SK-N-SH (cell line): ENCODE data around the gene ANO2. TPM values are rescaled to one million over a fixed set of nuclear protein-coding genes. Genes with fewer than 3 reads are reported as not detected.

Source experiments
- CTCF ChIA-PET: fragments of 300-600, 350-600 bp; formaldehyde crosslinking; extraction: SDS; loops from one replicate; lab custom pipeline; 2021; lab: Yijun Ruan, JAX
- POLR2A ChIA-PET: fragments of 350-600 bp; sonication (Branson Sonifier 250); formaldehyde crosslinking; extraction: SDS; loops from one replicate; lab custom pipeline; 2020; ENCODE audit warnings: antibody characterized with exemption, inconsistent platforms; lab: Yijun Ruan, JAX
- DNase-seq: peaks from one replicate; pipeline ENCODE4 v3.0.0; 2012
- H2AFZ ChIP-seq: fragments of 200-600 bp; sonication (generic); 2 replicates; pipeline ENCODE4 v1.8.1; 2016; ENCODE audit warnings: antibody characterized with exemption, mild to moderate bottlenecking, low read depth
- H3F3A ChIP-seq: fragments of 200-600 bp; sonication (generic); replicated peaks from 2 replicates; pipeline ENCODE3; 2016; ENCODE audit warnings: antibody characterized with exemption, mild to moderate bottlenecking; ENCODE audit not compliant: insufficient read depth
- H3K27ac ChIP-seq, 2 experiments: fragments of 200-500 bp in 1 of 2; fragments of 200-600 bp in 1 of 2; sonication (Bioruptor generic) in 1 of 2; sonication (generic), shearing (Covaris generic) in 1 of 2; 2 replicates each; pipeline versions ENCODE4 v1.5.1 to v1.6.1; 2014 to 2016; ENCODE audit warnings: low read depth in 2 of 2, inconsistent platforms in 1 of 2, low read length in 1 of 2, mild to moderate bottlenecking in 1 of 2, mixed read lengths in 1 of 2
- H3K27me3 ChIP-seq: fragments of 200-600 bp; sonication (generic), shearing (Covaris generic); 2 replicates; pipeline ENCODE4 v1.6.1; 2016; ENCODE audit warnings: mixed run types; ENCODE audit not compliant: insufficient read depth
- H3K36me3 ChIP-seq, 2 experiments: fragments of 200-500 bp in 1 of 2; fragments of 200-600 bp in 1 of 2; sonication (Bioruptor generic) in 1 of 2; sonication (generic) in 1 of 2; replicated peaks in 1 of 2; 2 replicates each; pipeline versions ENCODE3 to v1.5.1; 2014 to 2016; ENCODE audit warnings: low read length in 1 of 2, mild to moderate bottlenecking in 1 of 2; ENCODE audit not compliant: insufficient read depth in 2 of 2, control insufficient read depth in 1 of 2
- H3K4me1 ChIP-seq, 2 experiments: fragments of 200-500 bp in 1 of 2; fragments of 200-600 bp in 1 of 2; sonication (Bioruptor generic) in 1 of 2; sonication (generic), shearing (Covaris generic) in 1 of 2; 2 replicates each; pipeline versions ENCODE4 v1.5.1 to v1.6.1; 2014 to 2016; ENCODE audit warnings: low read depth in 1 of 2, low read length in 1 of 2, mixed run types in 1 of 2; ENCODE audit not compliant: insufficient read depth in 2 of 2, control insufficient read depth in 1 of 2
- H3K4me2 ChIP-seq: fragments of 200-600 bp; sonication (generic), shearing (Covaris generic); 2 replicates; pipeline ENCODE4 v1.6.1; 2017; ENCODE audit warnings: mixed run types
- H3K4me3 ChIP-seq, 2 experiments: fragments of 200-500 bp in 1 of 2; fragments of 200-600 bp in 1 of 2; sonication (Bioruptor generic) in 1 of 2; sonication (generic), shearing (Covaris generic) in 1 of 2; 2 replicates each; pipeline versions ENCODE4 v1.5.1 to v1.8.1; 2014 to 2016; ENCODE audit warnings: low read depth in 2 of 2, inconsistent platforms in 1 of 2, low read length in 1 of 2, mild to moderate bottlenecking in 1 of 2, mixed read lengths in 1 of 2, moderate library complexity in 1 of 2
- H3K79me2 ChIP-seq: fragments of 200-600 bp; sonication (generic); 2 replicates; pipeline ENCODE4 v1.8.1; 2017; ENCODE audit warnings: mild to moderate bottlenecking; ENCODE audit not compliant: insufficient read depth
- H3K9ac ChIP-seq: fragments of 200-600 bp; sonication (generic); 2 replicates; pipeline ENCODE4 v1.6.1; 2017; ENCODE audit warnings: mixed run types
- H3K9me2 ChIP-seq: fragments of 200-600 bp; sonication (generic); 2 replicates; pipeline ENCODE4 v1.6.1; 2017; ENCODE audit warnings: mixed run types
- H3K9me3 ChIP-seq: fragments of 200-600 bp; sonication (generic); 2 replicates; pipeline ENCODE4 v1.6.1; 2017; ENCODE audit warnings: mixed run types, mild to moderate bottlenecking, moderate library complexity
- H4K20me1 ChIP-seq: fragments of 200-600 bp; sonication (generic); 2 replicates; pipeline ENCODE4 v1.6.1; 2017; ENCODE audit warnings: mild to moderate bottlenecking, mixed run types; ENCODE audit not compliant: insufficient read depth
- CHD2 ChIP-seq: fragments of 150-350 bp; IDR thresholded peaks from 2 replicates; pipeline ENCODE4 v1.6.1; 2018; ENCODE audit warnings: low read length; ENCODE audit not compliant: partially characterized antibody
- ELF1 ChIP-seq: IDR thresholded peaks from 2 replicates; pipeline ENCODE4 v1.4.0; 2012
- EZH2phosphoT487 ChIP-seq: fragments of 200-600 bp; sonication (generic); IDR thresholded peaks from 2 replicates; pipeline ENCODE4 v1.6.1; 2017; ENCODE audit warnings: low read depth, mixed run types, mild to moderate bottlenecking, antibody characterized with exemption, moderate library complexity, borderline replicate concordance
- FOXJ3 ChIP-seq: sonication (generic); formaldehyde crosslinking; IDR thresholded peaks from 2 replicates; pipeline ENCODE4 v1.5.1; 2020; ENCODE audit warnings: mild to moderate bottlenecking, missing genetic modification reagents
- FOXM1 ChIP-seq: IDR thresholded peaks from 2 replicates; pipeline ENCODE4 v1.4.0; 2012; ENCODE audit warnings: low read depth, mild to moderate bottlenecking
- GABPA ChIP-seq: IDR thresholded peaks from 2 replicates; pipeline ENCODE4 v1.4.0; 2012; ENCODE audit warnings: low read depth, mild to moderate bottlenecking
- IRF3 ChIP-seq: fragments of 150-350 bp; IDR thresholded peaks from 2 replicates; pipeline ENCODE4 v1.6.1; 2016; ENCODE audit warnings: mild to moderate bottlenecking, low read depth, low read length
- MXI1 ChIP-seq: IDR thresholded peaks from 2 replicates; pipeline ENCODE4 v1.6.1; 2012; ENCODE audit warnings: mild to moderate bottlenecking, low read depth, low read length, improper control_type of control experiment
- NRF1 ChIP-seq: IDR thresholded peaks from 2 replicates; pipeline ENCODE4 v1.6.1; 2012; ENCODE audit warnings: low read depth, mild to moderate bottlenecking, low read length
- RAD21 ChIP-seq: IDR thresholded peaks from 2 replicates; pipeline ENCODE4 v1.6.1; 2012; ENCODE audit warnings: mild to moderate bottlenecking, low read length
- RCOR1 ChIP-seq: fragments of 150-350 bp; IDR thresholded peaks from 2 replicates; pipeline ENCODE4 v1.6.1; 2017; ENCODE audit warnings: antibody characterized with exemption, low read length
- REST ChIP-seq: IDR thresholded peaks from 2 replicates; pipeline ENCODE4 v1.6.1; 2012; ENCODE audit warnings: mild to moderate bottlenecking, low read depth, low read length, moderate library complexity
- RXRA ChIP-seq: IDR thresholded peaks from 2 replicates; pipeline ENCODE4 v1.4.0; 2012; ENCODE audit warnings: low read depth, mild to moderate bottlenecking, borderline replicate concordance
- TAF1 ChIP-seq: IDR thresholded peaks from 2 replicates; pipeline ENCODE4 v1.6.1; 2012; ENCODE audit warnings: low read depth, mild to moderate bottlenecking, low read length, moderate library complexity, borderline replicate concordance
- TEAD4 ChIP-seq: IDR thresholded peaks from 2 replicates; pipeline ENCODE4 v1.4.0; 2012; ENCODE audit warnings: mild to moderate bottlenecking, borderline replicate concordance; ENCODE audit not compliant: insufficient read depth
- USF2 ChIP-seq: fragments of 150-350 bp; IDR thresholded peaks from 2 replicates; pipeline ENCODE4 v1.6.1; 2017; ENCODE audit warnings: antibody characterized with exemption, low read length, low read depth, borderline replicate concordance
- YY1 ChIP-seq: IDR thresholded peaks from 2 replicates; pipeline ENCODE4 v1.4.0; 2012; ENCODE audit warnings: low read depth, mild to moderate bottlenecking
- ZBTB33 ChIP-seq: IDR thresholded peaks from 2 replicates; pipeline ENCODE4 v1.4.0; 2012; ENCODE audit warnings: low read depth, borderline replicate concordance
- WGBS: methylation state at CpG from one replicate; pipeline ENCODE4 v1.1.6; 2017; ENCODE audit warnings: low lambda C conversion rate; 5-methylcytosine and 5-hydroxymethylcytosine counted together
- polyA plus RNA-seq, 3 experiments: library from polyadenylated mRNA; depleted of rRNA; stranded (reverse); fragments of >200 nt; gene quantifications; 2 replicates each; pipeline ENCODE4 v1.2.3, GENCODE V29; 2012

The ANO2 gene
- polyA plus RNA-seq, 1 of the 3 experiments (the other 2 are of a cell fraction) = not detected

- TF ChIP-seq EZH2phosphoT487 (no peak), ELF1 (no peak)
- no peak overlapping the region for H3K4me3 ChIP-seq
- H4K20me1 ChIP-seq = no peaks in the 10 kb centered on the region
- H3K27me3 ChIP-seq = peaks cover 42% of the 10 kb centered on the region; the same call in 1 of the 2 replicates
- H3F3A ChIP-seq = no peaks in the 10 kb centered on the region
- POLR2A ChIA-PET = no interaction called here
- no peaks in the 10 kb centered on the region for H3K79me2 ChIP-seq
- H3K9me2 ChIP-seq = no peaks in the 10 kb centered on the region
- H3K9ac ChIP-seq = no peak overlapping the region
- no peak for DNase-seq
- H3K4me1 ChIP-seq = peaks cover 0 to 11% of the 10 kb centered on the region in 2 experiments; a peak in 1 of 4 replicates
- no peaks in the 10 kb centered on the region for H3K9me3 ChIP-seq
- 47% methylated on average over 3 of the region's 4 CpGs for whole genome bisulfite sequencing
- H3K4me2 ChIP-seq = no peak overlapping the region
- H3K36me3 ChIP-seq = no peaks in the 10 kb centered on the region
- H2AFZ ChIP-seq = no peak overlapping the region
- CTCF ChIA-PET = interaction anchor here (0.7 to 1.5 kb wide), 2 partner anchors 11 to 74 kb away, joined by 3 read pairs; no protein-coding TSS in a partner anchor
- H3K27ac ChIP-seq = no peak overlapping the region
These were observed 29.5 kb downstream of the ANO2 start for GRCh38 chr12:5915511-5915910.

- Histone ChIP-seq H3K79me2 (no peaks in the 10 kb centered on the region), H3K9me3 (no peaks in the 10 kb centered on the region), H4K20me1 (no peaks in the 10 kb centered on the region), H3K4me3 (no peak overlapping the region), H3K36me3 (no peaks in the 10 kb centered on the region), H3K9ac (no peak overlapping the region), H3K27me3 (peaks cover 49% of the 10 kb centered on the region; the same call in 1 of the 2 replicates), H3K4me2 (no peak overlapping the region), H3K27ac (no peak overlapping the region), H3K4me1 (peaks cover 0 to 11% of the 10 kb centered on the region in 2 experiments; a peak in 1 of 4 replicates), H2AFZ (no peak overlapping the region), H3K9me2 (no peaks in the 10 kb centered on the region), H3F3A (no peaks in the 10 kb centered on the region)
- no peak for DNase-seq
- no peak for TF ChIP-seq YY1
- no peak for TF ChIP-seq FOXM1
- no peak for TF ChIP-seq RXRA
- TF ChIP-seq RAD21 = no peak
- no peak for TF ChIP-seq RCOR1
- TF ChIP-seq GABPA = no peak
- TF ChIP-seq REST = no peak
- no peak for TF ChIP-seq TEAD4
- no peak for TF ChIP-seq ZBTB33
- no peak for TF ChIP-seq FOXJ3 (CRISPR knock-in tag)
- no peak for TF ChIP-seq CHD2
- TF ChIP-seq EZH2phosphoT487 = no peak
- TF ChIP-seq NRF1 = no peak
- TF ChIP-seq TAF1 = no peak
- TF ChIP-seq USF2 = no peak
- no peak for TF ChIP-seq IRF3
- no peak for TF ChIP-seq ELF1
- TF ChIP-seq MXI1 = no peak
- 29% methylated on average over 11 of the region's 11 CpGs for WGBS
- ChIA-PET POLR2A (no interaction called here), CTCF (interaction anchor here (1.5 kb wide), 1 partner anchor 10 kb away, joined by 3 read pairs; no protein-coding TSS in a partner anchor)
These were observed 30.5 kb downstream of the ANO2 start for GRCh38 chr12:5914387-5915149.
